WERI-Rb-1 (cell line): ENCODE data around the gene NKX1-1.

Experiments used
- DNase-seq: peaks from one replicate; pipeline ENCODE4 v3.0.0-alpha.2; 2020
- H3K27ac ChIP-seq: fragments of 250-450 bp; sonication (Bioruptor Pico); 2 replicates; pipeline ENCODE4 v1.5.1; 2020; ENCODE audit warnings: mild to moderate bottlenecking, moderate library complexity
- H3K27me3 ChIP-seq: fragments of 250-450 bp; sonication (Bioruptor Pico); 2 replicates; pipeline ENCODE4 v1.5.1; 2021; ENCODE audit warnings: mild to moderate bottlenecking, low read depth, moderate library complexity; ENCODE audit not compliant: insufficient read depth, severe bottlenecking
- H3K36me3 ChIP-seq: fragments of 250-450 bp; sonication (Bioruptor Pico); 2 replicates; pipeline ENCODE4 v1.5.1; 2020; ENCODE audit warnings: mild to moderate bottlenecking, moderate library complexity
- H3K4me3 ChIP-seq: 2 replicates; pipeline ENCODE4 v1.5.1; 2011; ENCODE audit warnings: low read depth, mild to moderate bottlenecking, control low read depth, low read length
- H3K9me3 ChIP-seq: fragments of 250-450 bp; sonication (Bioruptor Pico); 2 replicates; pipeline ENCODE4 v1.5.1; 2021; ENCODE audit warnings: mild to moderate bottlenecking, moderate library complexity; ENCODE audit not compliant: severe bottlenecking
- TF ChIP-seq, protein P1 (sequence below): IDR thresholded peaks from 2 replicates; pipeline ENCODE4 v1.5.1; 2011; ENCODE audit warnings: low read depth, mild to moderate bottlenecking, control low read depth, inconsistent platforms, low read length

Gene NKX1-1

DNA sequence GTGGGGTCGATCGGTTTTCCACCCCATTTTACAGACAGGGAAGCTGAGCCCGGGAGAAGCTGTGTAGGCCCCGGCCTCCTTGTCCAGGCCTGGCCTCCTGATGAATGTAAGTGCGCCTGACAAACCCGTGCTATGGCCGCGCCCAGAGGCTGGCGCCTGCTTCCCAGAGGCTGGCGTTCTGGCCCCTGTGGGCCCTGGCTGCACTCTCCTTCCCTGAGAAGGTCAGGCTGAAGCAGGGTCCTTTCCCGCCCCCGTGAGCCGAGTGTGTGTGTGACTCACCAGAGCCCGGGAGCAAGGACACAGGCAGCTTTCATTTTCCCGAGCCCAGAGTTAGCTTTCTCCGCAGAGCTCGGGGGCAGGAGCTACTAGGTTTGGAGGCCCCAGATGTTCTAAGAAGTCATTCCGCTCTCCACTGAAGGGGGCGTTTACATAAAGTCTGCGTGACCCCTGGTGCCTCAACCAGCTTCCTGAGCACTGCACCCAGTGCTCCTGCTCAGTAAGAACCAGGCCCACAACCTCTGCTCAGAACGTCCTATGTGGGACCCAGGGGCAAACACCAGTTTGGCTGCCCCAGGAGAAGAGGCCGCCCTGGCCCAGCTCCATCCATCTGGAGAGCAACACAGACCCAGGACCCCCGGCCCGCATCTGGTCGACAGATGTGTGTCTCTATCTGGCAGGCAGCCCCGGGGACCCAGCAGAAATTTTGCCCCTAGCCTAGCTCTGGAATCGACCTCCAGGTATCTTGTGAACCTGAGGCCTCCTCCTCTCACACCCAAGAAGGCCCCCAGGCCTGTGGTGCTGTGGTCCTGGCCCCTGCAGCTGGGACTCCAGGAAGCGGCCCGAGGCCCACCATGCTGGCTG, 45.6 kb downstream of the NKX1-1 start:
- no peaks in the 10 kb centered on the region for H3K27me3 ChIP-seq

DNA sequence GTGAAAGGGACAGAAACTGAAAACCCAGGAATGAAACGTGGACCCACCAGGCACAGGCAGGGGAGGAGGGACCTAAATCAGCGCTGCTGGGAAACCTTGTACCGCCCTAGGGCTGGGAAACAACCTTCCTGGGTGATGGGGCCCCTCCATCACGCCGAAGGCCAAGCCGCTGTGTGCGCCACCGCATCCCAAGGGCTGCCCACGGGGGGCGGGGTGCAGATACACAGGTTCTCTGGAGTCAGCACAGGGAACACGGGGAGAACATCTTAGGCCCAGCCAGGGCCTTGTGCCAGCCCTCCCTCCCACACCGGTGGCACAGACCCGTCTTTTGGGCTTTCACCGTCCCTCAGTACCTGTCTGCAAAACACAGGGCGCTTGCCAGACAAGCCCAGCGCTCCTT, 46.3 kb downstream of the NKX1-1 start:
- Histone ChIP-seq H3K9me3 (no peaks in the 10 kb centered on the region), H3K36me3 (peaks cover 25% of the 10 kb centered on the region), H3K27me3 (no peaks in the 10 kb centered on the region), H3K4me3 (no peak overlapping the region), H3K27ac (no peak overlapping the region)
- no peak for DNase-seq
- TF ChIP-seq, protein P1, sequence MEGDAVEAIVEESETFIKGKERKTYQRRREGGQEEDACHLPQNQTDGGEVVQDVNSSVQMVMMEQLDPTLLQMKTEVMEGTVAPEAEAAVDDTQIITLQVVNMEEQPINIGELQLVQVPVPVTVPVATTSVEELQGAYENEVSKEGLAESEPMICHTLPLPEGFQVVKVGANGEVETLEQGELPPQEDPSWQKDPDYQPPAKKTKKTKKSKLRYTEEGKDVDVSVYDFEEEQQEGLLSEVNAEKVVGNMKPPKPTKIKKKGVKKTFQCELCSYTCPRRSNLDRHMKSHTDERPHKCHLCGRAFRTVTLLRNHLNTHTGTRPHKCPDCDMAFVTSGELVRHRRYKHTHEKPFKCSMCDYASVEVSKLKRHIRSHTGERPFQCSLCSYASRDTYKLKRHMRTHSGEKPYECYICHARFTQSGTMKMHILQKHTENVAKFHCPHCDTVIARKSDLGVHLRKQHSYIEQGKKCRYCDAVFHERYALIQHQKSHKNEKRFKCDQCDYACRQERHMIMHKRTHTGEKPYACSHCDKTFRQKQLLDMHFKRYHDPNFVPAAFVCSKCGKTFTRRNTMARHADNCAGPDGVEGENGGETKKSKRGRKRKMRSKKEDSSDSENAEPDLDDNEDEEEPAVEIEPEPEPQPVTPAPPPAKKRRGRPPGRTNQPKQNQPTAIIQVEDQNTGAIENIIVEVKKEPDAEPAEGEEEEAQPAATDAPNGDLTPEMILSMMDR = no peak

More for the DNA sequence above, 45.6 kb downstream of the NKX1-1 start:
- Histone ChIP-seq H3K9me3 (no peaks in the 10 kb centered on the region), H3K27ac (no peak overlapping the region), H3K36me3 (peaks cover 21% of the 10 kb centered on the region), H3K4me3 (no peak overlapping the region)
- TF ChIP-seq, protein P1 = no peak
- DNase-seq = no peak

DNA sequence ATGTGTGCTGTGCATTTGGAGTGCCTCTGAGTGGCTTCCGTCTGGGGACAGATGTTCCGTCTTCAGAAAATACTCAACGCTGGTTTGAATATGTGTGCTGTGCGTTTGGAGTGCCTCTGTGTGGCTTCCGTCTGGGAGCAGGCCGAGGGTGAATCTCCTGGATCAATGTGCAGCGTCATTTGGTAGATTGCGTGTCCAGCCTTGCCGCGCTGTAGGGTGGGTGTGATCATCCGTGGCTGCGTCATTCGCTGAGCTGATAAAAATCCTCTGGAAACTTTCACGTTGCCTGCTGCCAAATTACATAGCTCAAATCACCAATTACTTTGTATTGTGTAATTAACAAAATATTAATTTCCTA, 47.1 kb downstream of the NKX1-1 start:
- no peaks in the 10 kb centered on the region for H3K27me3 ChIP-seq
- no peak overlapping the region for H3K4me3 ChIP-seq
- TF ChIP-seq, protein P1 = no peak
- H3K36me3 ChIP-seq = peaks cover 25% of the 10 kb centered on the region
- no peak for DNase-seq
- H3K9me3 ChIP-seq = no peaks in the 10 kb centered on the region
- H3K27ac ChIP-seq = no peak overlapping the region

DNA sequence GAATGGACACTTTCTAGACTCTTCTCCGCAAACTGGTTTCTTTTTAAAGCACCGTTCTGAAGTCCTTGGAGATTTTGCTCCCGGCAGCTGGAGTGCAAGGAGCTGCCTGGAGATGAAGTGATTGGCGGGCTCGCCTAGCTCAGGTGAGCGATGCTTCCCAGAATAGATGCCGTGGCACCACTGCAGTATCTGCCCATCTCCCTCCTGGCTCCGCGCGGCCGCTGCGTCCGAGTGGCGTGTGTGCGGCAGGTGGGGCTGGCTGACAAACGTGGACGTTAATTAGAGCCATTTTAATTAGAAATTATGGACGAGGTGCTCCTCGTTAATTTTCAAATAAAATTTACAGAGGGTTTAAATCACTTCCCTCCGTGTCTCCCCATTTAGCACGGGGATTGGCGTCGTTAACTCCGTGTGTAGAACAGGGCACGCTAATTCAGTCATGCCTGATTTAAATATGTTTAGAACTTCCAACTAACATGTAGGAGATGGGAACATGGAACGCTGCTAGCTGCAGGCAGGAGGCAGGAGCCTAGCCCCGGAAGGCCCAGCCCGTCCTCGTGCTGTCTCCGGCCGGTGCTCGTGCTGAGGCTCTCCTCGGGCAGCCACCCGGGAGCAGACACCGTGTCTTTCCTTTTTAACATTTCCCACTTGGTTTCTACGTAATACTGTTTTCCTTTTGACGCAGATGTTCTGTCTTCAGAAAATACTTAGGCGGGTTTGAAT, 47.7 kb downstream of the NKX1-1 start:
- no peak overlapping the region for H3K27ac ChIP-seq
- no peak for DNase-seq
- H3K27me3 ChIP-seq = no peaks in the 10 kb centered on the region
- peaks cover 25% of the 10 kb centered on the region for H3K36me3 ChIP-seq
- H3K4me3 ChIP-seq = no peak overlapping the region
- no peaks in the 10 kb centered on the region for H3K9me3 ChIP-seq
- TF ChIP-seq, protein P1 = no peak

DNA sequence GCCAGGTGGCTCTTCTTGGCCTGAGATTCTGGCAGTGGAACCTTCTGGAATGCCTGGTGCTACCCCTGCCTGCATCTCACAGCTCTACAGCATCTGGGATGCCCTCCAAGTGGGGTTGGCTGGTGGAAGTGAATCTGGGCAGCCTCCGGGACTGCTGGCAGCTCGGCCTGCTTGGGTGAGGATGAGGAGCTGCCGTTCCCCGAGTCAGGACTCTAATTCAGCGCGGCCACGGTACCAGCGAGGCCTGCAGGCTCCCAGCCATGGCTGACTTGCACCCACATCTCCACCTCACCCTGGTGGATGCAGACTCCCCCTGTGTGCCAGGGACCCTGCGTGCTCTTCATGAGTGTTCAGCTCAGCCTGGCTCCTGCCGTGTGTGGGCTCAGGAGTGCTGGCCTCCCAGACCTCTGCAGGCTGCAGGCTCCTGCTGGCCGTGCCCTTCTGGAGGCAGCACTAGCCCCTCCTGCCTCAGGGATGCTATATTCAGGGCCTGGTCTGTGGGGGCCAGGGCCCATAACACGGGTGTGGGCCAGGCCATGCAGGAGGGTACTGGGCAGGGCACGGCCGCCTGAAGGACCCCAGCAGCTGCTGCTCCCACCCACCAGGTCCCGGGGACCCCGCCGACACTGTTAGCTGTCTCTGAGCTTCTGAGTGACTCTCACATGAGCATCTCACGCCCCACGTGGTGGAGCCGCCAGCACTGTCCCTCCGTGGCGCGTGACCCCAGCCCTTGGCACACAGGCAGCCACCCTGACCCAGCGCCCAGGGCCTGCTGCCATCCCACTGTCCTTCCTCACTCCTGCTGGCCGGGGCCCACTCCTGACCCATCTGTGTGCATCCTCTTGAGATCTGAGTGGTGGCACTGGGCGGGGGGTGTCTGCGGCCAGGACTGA, 48.6 kb downstream of the NKX1-1 start:
- Histone ChIP-seq H3K27ac (no peak overlapping the region), H3K27me3 (no peaks in the 10 kb centered on the region), H3K4me3 (no peak overlapping the region), H3K36me3 (peaks cover 34% of the 10 kb centered on the region), H3K9me3 (no peaks in the 10 kb centered on the region)
- TF ChIP-seq, protein P1 = no peak
- DNase-seq = no peak
